HG03342 (cell line): ENCODE data around the gene RNF5.

Experiments used
- ATAC-seq: cut with Tn5 transposase; IDR thresholded peaks from one replicate; pipeline ENCODE4 v1.9.1; 2021; ENCODE audit warnings: mild to moderate bottlenecking, moderate library complexity; ENCODE audit not compliant: unreplicated experiment

RNF5 gene

GRCh38 chr6:32151863-32152768 lies 26.1 kb upstream of the RNF5 start, which contains the start of gene PRRT1:
TSS of gene PRRT1 (minus strand) at chr6:32151939. CDS start at chr6:32151827, 112 bp downstream.
- no peak for ATAC-seq

DNA sequence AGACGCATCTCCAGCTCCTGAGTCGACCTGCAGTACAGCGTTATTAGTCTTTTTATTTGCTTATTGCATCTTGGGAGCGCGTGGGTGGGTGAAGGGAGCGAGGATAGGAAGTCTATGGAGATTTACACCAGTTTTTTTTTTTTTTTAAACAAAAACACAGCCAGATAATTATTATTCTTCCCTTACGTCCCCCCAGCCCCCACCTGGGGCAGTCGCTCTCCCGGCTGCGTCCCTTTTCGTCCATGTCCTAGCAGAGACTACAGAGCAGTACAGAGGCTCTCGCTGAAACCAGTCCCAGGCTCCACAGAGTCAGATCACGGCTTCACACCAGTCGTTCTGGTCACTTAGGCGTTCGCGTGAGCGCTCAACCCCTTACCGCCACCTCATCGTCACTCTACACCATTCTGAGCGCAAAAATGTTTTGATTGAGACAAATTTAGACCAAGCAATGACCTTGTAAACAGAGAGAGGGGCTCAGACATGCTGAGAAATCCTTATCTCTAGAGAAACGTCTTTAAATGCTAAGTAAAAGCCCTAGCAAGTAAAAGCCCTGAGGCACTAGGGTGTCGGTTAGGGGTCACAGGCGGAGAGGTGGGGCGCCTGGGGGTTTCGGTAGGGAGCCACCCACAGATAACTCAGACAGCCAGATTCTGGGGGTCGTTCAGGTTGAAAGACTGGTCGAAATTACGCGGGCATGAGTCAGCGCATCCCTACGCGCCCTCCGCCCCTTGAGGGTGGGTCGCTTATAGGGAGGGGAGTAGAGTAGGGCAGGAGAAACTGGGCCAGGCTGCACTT lies 25.2 kb upstream of the RNF5 start:
- no peak for ATAC-seq

DNA sequence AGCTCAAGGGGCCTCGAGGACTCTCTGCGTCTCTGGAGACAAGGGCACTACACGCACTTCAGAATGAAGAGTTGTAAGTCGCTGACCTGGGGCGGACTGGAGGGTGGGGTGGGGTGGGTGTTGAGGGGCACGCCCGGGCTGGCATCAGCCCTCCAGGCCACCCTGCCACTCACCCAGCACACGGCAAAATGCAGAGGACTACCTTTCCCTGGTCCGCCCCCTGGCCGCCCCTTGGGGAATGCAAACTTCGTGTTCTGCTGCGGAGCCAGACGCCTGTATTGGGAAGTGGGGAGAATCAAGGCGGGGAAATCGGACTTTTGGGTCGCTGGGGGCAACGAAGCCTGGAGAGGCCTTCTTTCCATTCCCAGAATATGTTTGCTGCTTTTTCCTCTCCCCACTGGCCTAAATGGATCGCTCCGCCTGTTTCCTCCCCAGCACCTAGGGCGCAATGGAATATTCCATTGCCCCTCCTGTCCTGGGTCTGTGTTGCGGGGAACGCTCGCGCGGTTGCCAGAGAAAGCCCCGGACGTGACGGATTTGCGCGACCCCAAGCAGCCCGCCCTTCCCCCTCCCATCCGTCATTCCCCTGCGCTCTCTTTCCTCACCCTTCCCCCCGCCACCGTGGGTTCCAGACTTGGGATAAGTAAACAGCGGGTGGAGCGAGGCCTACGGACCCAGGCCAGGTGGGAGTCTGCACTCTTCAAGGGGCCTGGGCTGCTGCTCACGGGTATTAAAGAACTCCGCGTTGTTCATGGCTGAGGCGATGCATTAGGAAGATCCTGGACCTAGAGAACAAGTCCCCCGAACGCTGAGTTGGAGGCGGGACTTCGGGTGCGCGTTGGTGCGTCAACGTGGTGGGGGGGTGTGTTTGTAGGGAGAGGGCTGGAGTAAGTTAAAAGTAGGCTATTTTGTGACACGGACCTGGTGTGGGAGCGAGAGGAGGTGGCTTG lies 24.4 kb upstream of the RNF5 start, which contains the start of gene PPT2:
Gene PPT2, plus strand, starts transcription at position 578 of the 950 bp plus-strand sequence. CDS start 454 bp downstream, outside the sequence.
- ATAC-seq, result no peak

- ATAC-seq, result no peak
Measured at GRCh38 chr6:32154514-32155161, 23.6 kb upstream of the RNF5 start.

- ATAC-seq, result no peak
Measured at GRCh38 chr6:32156891-32157290, 21.3 kb upstream of the RNF5 start.

DNA sequence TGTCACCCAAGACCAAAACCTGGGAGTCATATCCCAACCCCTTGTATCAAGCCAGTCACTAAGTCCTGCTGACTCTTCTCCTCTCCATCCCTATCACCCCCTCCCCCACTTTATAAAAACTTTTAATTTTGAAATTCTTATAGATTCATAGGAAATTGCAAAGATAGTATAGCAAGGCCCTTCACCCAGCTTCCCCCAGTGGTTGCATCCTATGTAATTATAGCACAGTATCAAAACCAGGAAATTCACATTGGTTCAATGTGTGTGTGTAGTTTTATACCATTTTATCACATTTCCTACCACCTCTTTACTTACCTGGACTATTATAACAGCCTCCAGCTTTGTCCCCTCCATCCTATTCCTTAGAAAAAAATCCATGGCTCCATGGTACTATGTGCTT lies 20.2 kb upstream of the RNF5 start:
- no peak for ATAC-seq

DNA sequence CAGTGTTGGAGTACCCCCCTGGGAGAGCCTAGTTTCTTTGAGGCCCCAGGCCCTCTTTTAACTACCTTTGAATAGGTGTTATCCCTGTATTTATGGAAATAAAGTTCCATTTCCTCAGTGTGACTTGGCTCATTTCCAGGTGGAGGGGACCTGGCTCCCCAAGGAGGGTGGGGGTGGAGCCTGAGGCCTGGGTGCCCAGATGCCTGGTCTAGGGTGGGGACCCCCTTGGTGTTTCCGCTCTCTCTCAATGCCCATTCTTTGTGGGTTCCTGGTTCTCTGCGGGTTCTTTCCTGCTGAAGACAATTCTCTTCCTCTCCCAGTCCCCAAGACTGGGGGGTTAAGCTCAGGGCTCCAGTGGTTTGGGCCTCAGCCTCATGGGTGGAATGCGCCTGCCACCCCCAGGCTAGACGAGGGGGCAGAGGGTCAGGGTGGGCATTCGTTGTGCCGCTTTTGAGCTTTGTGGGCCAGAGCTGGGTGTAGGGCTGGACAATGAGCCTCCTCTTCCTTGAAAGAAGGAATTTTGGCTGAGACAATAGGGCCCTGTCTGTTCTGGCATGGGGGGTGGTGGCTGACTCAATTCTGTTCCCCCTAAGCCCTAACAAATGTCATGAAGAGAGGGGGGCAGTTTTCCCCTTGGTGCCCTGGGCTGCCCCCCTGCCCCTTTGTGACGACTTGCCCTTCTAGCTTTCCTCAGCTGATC lies 14.5 kb upstream of the RNF5 start:
- ATAC-seq, result no peak

GRCh38 chr6:32164295-32164694 lies 13.9 kb upstream of the RNF5 start, which contains the start of gene EGFL8:
TSS of gene EGFL8 (plus strand) at chr6:32164595. CDS start at chr6:32166166, 1,571 bp downstream.
- ATAC-seq, result no peak

- ATAC-seq, result no peak
Measured at GRCh38 chr6:32166411-32167061, 11.7 kb upstream of the RNF5 start.

GRCh38 chr6:32167154-32167760 lies 10.9 kb upstream of the RNF5 start:
- ATAC-seq, result no peak

DNA sequence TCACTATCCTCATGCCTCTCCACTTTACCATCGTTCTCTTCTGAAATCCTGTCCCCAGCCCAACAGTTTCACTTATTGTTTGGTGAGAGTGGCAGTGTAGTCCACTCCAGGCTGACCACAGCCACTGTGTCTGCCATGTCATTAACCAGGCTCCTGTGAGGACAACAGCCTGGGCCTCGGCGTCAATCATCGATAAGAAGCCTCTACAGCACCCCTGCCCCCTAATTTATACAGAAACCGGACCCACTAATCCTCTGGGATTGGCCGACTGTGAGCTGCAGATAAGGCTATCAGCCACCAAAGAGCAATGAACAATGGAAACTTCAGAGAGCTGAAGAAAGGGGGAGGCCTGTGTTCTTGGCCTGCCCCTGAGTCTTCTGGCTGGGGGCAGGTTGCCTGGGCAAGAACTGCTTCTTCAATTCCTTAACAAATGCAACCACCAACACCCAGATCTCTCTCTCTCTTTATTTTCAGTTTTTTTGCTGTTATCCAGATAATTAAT lies 10.4 kb upstream of the RNF5 start:
- ATAC-seq, result no peak

DNA sequence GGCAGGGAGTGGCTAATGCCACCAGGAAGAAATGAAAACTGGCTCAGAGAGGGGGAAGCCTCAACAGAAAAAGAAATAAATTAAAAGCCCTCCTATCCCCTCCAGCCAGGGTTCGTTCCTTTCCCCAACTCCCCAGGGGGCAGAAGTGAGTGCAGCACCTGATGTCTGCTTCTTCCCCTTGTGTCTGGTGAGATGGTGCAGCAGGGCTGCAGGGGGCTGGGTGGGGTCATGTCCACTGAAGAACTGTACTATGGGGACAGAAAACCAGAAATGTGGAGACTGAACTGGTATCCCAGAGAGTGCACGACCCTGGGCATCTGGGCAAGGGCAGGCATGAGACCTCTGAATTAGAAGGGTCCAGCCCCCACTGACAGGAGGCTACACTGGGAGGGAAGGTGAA lies 9.9 kb upstream of the RNF5 start:
- ATAC-seq, result no peak

DNA sequence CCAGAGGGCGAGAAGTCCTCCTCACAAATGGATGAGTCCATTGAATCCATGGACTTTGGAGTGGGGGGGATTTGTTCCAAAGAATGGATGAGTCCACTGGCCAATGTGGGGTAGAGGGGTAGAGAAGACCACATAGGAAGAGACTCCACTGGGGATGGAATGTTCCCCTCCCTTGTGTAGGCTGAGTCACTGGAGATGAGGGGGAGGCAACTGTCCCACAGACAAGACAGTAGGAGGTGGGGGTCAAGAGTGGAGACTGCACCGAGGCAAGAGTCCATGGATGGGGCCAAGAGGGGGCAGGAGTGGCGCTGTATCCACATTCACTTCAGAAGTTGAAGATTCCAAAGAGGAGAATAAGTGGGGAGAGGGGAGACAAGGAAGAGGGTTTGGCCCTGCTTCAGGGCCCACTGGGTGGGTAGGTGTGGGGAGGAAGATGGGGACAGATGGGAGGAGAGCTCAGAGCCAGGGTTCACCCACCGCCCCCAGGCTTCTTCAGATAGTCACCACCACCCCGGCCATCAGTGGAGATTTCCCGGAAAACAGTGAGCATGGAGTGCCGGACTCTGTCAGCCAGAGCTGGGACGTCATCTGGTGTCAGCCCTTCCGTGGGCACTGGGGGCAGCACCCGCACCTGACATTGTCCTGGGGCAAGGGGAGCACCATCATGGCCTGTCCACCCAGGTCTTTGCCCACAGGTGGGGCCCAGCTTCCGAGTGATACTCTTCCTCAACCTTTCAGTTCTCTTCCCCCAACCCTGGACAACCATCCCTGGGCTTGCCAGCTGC lies 9.2 kb upstream of the RNF5 start:
- no peak for ATAC-seq

- ATAC-seq, result no peak
Measured at GRCh38 chr6:32170294-32170693, 7.9 kb upstream of the RNF5 start.

GRCh38 chr6:32171234-32171633 lies 7.0 kb upstream of the RNF5 start:
- no peak for ATAC-seq

- no peak for ATAC-seq
Measured at GRCh38 chr6:32173051-32173727, 5.0 kb upstream of the RNF5 start.

DNA sequence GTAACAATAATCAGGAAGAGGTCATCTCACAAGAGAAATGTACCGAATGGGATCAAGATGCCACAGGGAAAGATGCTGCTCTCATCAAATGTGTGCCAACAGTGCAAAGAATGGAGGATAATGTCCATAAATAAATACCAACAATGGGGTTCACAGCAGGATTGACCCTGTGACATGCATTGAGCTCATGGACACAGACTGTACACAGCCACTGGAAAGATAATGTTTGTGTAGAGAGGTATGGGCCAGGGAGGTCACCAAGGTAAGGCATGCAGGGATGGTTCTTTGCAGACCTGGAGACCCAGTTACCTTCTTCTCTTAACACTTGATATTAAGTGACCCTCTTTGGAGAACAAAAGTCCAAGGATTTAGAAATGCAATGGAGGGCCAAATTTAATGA lies 3.8 kb upstream of the RNF5 start:
- ATAC-seq, result no peak
